Astrocyte of the hippocampus (primary cell): Measurements from ENCODE around the gene HTR1D.

Experiments used
- DNase-seq: peaks from one replicate; pipeline ENCODE4 v3.0.0; 2011; ENCODE audit warnings: low read depth, low spot score

HTR1D gene

DNA sequence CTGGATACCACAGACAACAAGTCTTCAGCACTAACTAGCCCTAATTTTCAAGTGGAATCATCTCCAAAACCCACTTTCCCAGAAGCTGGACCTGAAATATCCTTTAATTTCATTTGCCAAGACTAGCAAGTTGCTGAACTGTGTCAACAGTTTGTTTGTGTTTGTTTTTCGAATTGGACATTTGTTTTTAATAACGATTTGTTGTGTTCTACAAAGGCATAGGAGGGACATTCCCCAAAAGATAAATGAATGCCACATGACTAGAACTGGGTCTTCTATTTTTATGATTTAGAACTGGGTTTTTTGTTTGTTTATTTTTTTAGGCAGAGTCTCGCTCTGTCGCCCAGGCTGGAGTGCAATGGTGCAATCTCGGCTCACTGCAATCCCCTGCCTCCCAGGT lies 66.6 kb downstream of the HTR1D start:
- no peak for DNase-seq

DNA sequence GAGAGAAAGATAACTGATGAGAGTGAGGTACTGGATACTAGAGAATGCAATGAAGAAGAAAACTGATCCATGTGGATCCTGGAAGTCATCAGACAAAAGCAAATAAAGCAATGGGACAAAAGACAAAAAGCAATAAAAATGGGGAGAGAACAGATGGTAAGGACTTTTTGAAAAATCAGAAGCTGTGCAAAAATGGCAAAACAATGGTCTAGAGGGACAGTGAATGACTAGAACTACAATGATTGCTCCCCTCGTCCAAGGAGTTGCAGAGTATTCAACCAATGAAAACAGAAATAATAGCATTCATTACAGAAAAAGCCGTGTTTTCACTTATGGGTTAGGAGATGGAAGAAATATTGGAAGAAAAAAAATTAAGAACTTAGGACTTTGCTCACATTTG lies 67.2 kb downstream of the HTR1D start:
- no peak for DNase-seq

DNA sequence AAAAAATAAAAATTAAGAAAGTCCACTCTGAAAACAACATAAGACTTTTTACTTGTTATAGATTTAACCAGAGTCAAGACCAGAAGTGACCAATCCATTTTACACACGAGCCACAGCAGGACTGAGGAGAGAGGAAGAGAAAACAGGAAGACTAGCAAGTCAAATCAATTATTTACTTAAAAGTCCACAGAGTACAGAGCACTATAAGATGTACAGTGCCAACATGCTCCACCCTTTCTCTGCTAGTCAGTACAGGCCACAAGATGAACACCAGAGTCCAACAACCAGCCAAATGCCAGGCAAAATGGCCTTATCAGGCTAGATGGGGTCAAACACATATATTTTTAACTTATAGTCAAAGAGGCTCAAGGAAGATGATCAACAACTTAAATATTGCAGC lies 68.2 kb downstream of the HTR1D start:
- no peak for DNase-seq

DNA sequence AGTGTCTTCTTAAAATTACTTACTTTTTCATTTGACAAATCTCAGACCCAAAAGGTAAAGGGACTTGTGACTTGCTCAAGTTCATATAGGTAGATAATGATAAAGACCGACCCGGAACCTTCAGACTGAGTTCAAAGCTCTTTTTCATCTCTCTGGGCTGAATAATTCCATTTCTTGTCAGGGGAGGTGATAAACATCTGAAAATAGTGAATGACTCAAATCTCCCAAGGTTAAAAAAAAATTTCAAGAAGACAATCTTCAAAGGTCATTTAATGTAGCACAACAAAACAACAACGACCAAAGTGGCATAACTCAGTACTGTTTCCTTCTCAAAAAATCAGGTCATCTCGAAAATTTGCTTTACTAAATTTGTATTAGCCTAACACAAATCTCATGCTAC lies 69.2 kb downstream of the HTR1D start:
- no peak for DNase-seq
